Endothelial cell of umbilical vein (primary cell): ENCODE data around the gene SLC35E2B. TPM values are rescaled to one million over a fixed set of nuclear protein-coding genes. Genes with fewer than 3 reads are reported as not detected.
"Not testable (repeated sequence)": the region's sequence is repeated elsewhere in the genome, so short reads cannot be mapped to it uniquely, and the experiment has no call there.

Experiments
- BruUV-seq: library from RNA; stranded (reverse); fragments of 400-500 nt; replicated peaks from 2 replicates; lab custom pipeline; 2021; lab: Mats Ljungman, UMichigan
- CTCF ChIA-PET: fragments of 300-600, 350-600 bp; sonication (Branson Sonifier 250); formaldehyde crosslinking; loops from one replicate; lab custom pipeline; 2021; ENCODE audit warnings: antibody characterized with exemption, inconsistent platforms; lab: Charles Lee
- POLR2A ChIA-PET: fragments of 300-600, 350-600 bp; sonication (Branson Sonifier 250); formaldehyde crosslinking; loops from one replicate; lab custom pipeline; 2021; ENCODE audit warnings: antibody characterized with exemption, inconsistent platforms; lab: Charles Lee
- DNase-seq: peaks from one replicate; pipeline ENCODE4 v3.0.0-alpha.2; 2011; ENCODE audit warnings: low read depth, low spot score
- FAIRE-seq: peaks from 2 replicates; lab custom pipeline; 2011; peaks lifted over from hg19 to GRCh38; lab: Jason Lieb, UNC
- H2AFZ ChIP-seq: 2 replicates; pipeline ENCODE4 v1.6.0; 2012; ENCODE audit warnings: low read depth, low read length, control low read depth, inconsistent platforms
- H3K27ac ChIP-seq: 2 replicates; pipeline ENCODE4 v1.5.1; 2011; ENCODE audit warnings: low read depth, mild to moderate bottlenecking, control low read depth, low read length, moderate library complexity; ENCODE audit not compliant: insufficient read depth
- H3K27me3 ChIP-seq, 2 experiments: 2 replicates each; pipeline versions ENCODE4 v1.6.0 to v1.6.1; 2011; ENCODE audit warnings: low read length in 2 of 2, mixed read lengths in 1 of 2; ENCODE audit not compliant: control insufficient read depth in 2 of 2, insufficient read depth in 2 of 2
- H3K36me3 ChIP-seq, 2 experiments: 2 replicates in 1 of 2; 3 replicates in 1 of 2; pipeline ENCODE4 v1.5.1; 2011; ENCODE audit warnings: low read length in 2 of 2, mild to moderate bottlenecking in 1 of 2, moderate library complexity in 1 of 2; ENCODE audit not compliant: control insufficient read depth in 2 of 2, insufficient read depth in 2 of 2; ENCODE audit errors: extremely low read depth in 1 of 2
- H3K4me1 ChIP-seq: 3 replicates; pipeline ENCODE4 v1.5.1; 2011; ENCODE audit warnings: mild to moderate bottlenecking, low read length; ENCODE audit not compliant: control insufficient read depth, insufficient read depth; ENCODE audit errors: extremely low read depth
- H3K4me2 ChIP-seq: 2 replicates; pipeline ENCODE4 v1.6.1; 2011; ENCODE audit warnings: low read length, control low read depth, mixed read lengths; ENCODE audit not compliant: insufficient read depth
- H3K4me3 ChIP-seq, 3 experiments: fragments of 200-600 bp in 1 of 3; sonication (generic), shearing (Covaris generic) in 1 of 3; replicated peaks in 1 of 3; 2 replicates each; pipeline ENCODE4 v1.5.1; 2011 to 2016; ENCODE audit warnings: control low read depth in 3 of 3, low read length in 3 of 3, mild to moderate bottlenecking in 2 of 3, inconsistent platforms in 1 of 3, low read depth in 1 of 3, moderate library complexity in 1 of 3; ENCODE audit not compliant: insufficient read depth in 1 of 3
- H3K79me2 ChIP-seq: 2 replicates; pipeline ENCODE4 v1.6.0; 2012; ENCODE audit warnings: low read length, inconsistent platforms; ENCODE audit not compliant: control insufficient read depth, insufficient read depth
- H3K9ac ChIP-seq: replicated peaks from 2 replicates; pipeline ENCODE3; 2011; ENCODE audit warnings: low read length, control low read depth; ENCODE audit not compliant: insufficient read depth; ENCODE audit errors: extremely low read depth
- H3K9me1 ChIP-seq: replicated peaks from 3 replicates; pipeline ENCODE4 v1.6.0; 2011; ENCODE audit warnings: mild to moderate bottlenecking, low read length; ENCODE audit not compliant: control insufficient read depth, insufficient read depth; ENCODE audit errors: extremely low read depth
- H3K9me3 ChIP-seq: replicated peaks from 2 replicates; pipeline ENCODE4 v1.5.1; 2012; ENCODE audit warnings: low read length, inconsistent platforms; ENCODE audit not compliant: control insufficient read depth, insufficient read depth
- H4K20me1 ChIP-seq: replicated peaks from 2 replicates; pipeline ENCODE3; 2011; ENCODE audit warnings: mild to moderate bottlenecking, low read length; ENCODE audit not compliant: control insufficient read depth, insufficient read depth; ENCODE audit errors: extremely low read depth
- CTCF ChIP-seq, 2 donors: IDR thresholded peaks; 1 replicate in 1 of 2; 2 replicates in 1 of 2; pipeline ENCODE4 v1.5.1; 2011; ENCODE audit warnings: low read length in 2 of 2, mild to moderate bottlenecking in 2 of 2, moderate library complexity in 2 of 2, control low read depth in 1 of 2, inconsistent platforms in 1 of 2, low read depth in 1 of 2; ENCODE audit not compliant: insufficient read depth in 1 of 2; ENCODE audit errors: extremely low read depth in 1 of 2
- EZH2 ChIP-seq: IDR thresholded peaks from 2 replicates; pipeline ENCODE4 v1.6.1; 2012; ENCODE audit warnings: borderline replicate concordance, low read depth, mild to moderate bottlenecking, moderate library complexity, low read length, inconsistent platforms; ENCODE audit not compliant: severe bottlenecking
- FOS ChIP-seq: IDR thresholded peaks from 2 replicates; pipeline ENCODE4 v1.6.1; 2011; ENCODE audit warnings: mild to moderate bottlenecking, low read length, moderate library complexity, borderline replicate concordance; ENCODE audit not compliant: insufficient read depth
- GATA2 ChIP-seq: IDR thresholded peaks from 2 replicates; pipeline ENCODE4 v1.7.0; 2011; ENCODE audit warnings: low read depth, mild to moderate bottlenecking, moderate library complexity, mixed read lengths, low read length; ENCODE audit not compliant: insufficient read length, insufficient read depth
- JUN ChIP-seq: IDR thresholded peaks from 2 replicates; pipeline ENCODE4 v1.6.1; 2011; ENCODE audit warnings: borderline replicate concordance, low read depth; ENCODE audit not compliant: insufficient read length, insufficient read depth
- MAX ChIP-seq: IDR thresholded peaks from 2 replicates; pipeline ENCODE4 v1.6.1; 2011; ENCODE audit not compliant: insufficient read depth, insufficient read length
- MYC ChIP-seq: IDR thresholded peaks from one replicate; pipeline ENCODE4 v1.6.1; 2011; ENCODE audit warnings: mild to moderate bottlenecking, low read depth, low read length
- POLR2A ChIP-seq: IDR thresholded peaks from 2 replicates; pipeline ENCODE4 v1.6.1; 2012; ENCODE audit warnings: low read depth, mild to moderate bottlenecking, control low read depth, low read length
- POLR2AphosphoS5 ChIP-seq: IDR thresholded peaks from 2 replicates; pipeline ENCODE4 v1.6.1; 2012; ENCODE audit warnings: low read depth, mild to moderate bottlenecking, control low read depth, low read length, moderate library complexity; ENCODE audit not compliant: insufficient read depth
- dilution Hi-C: fragments of 300-500 bp; cut with MboI; formaldehyde crosslinking; loops from one replicate; pipeline ENCODE4 v1.15.0; 2019; ENCODE audit warnings: low sequenced_read_pairs; ENCODE audit not compliant: extremely low pct_ligation_motif_present
- intact Hi-C: fragments of 100-400 bp; cut with micrococcal nuclease; formaldehyde crosslinking; loops from one replicate; pipeline ENCODE4 v1.10.0; 2022
- polyA plus RNA-seq, 4 experiments: library from polyadenylated mRNA; depleted of rRNA in 3 of 4; stranded (reverse) in 3 of 4; unstranded in 1 of 4; fragments of >200 nt; gene quantifications; 2 replicates each; pipeline versions ENCODE4 v1.2.1 to v1.2.3, GENCODE V29; 2011 to 2012; ENCODE audit warnings: missing spikeins in 1 of 4
- total RNA-seq: library from RNA; stranded (reverse); gene quantifications from 2 replicates; pipeline ENCODE4 v1.2.3, GENCODE V29; 2021

SLC35E2B gene
- total and polyA plus RNA-seq, 2 donors (not counting 3 experiments of a cell fraction or from before 2014, with no cell fraction given) = 28.0 to 51.2 TPM

- Histone ChIP-seq H3K9ac (no peak overlapping the region), H3K4me3 (no peak overlapping the region), H3K4me1 (no peaks in the 10 kb centered on the region), H3K27me3 (no peaks in the 10 kb centered on the region), H4K20me1 (no peaks in the 10 kb centered on the region), H3K79me2 (no peaks in the 10 kb centered on the region), H3K9me3 (no peaks in the 10 kb centered on the region), H3K36me3 (peaks cover 0 to 20% of the 10 kb centered on the region in 2 experiments), H3K9me1 (no peaks in the 10 kb centered on the region), H2AFZ (no peak overlapping the region), H3K4me2 (no peak overlapping the region), H3K27ac (no peak overlapping the region)
- dilution Hi-C loops (no loop called here), intact Hi-C loops (no loop called here)
- CTCF ChIA-PET = no interaction called here
- no peak for FAIRE-seq
- TF ChIP-seq CTCF (IDR thresholded peaks at IDR 0.05; ENCODE audit: extremely low read depth in 1 of 2, insufficient read depth in 1 of 2, low read depth in 1 of 2, low read length in 2 of 2) (no peak), MYC (no peak), EZH2 (no peak), FOS (no peak), POLR2A (no peak), MAX (no peak), GATA2 (no peak), POLR2AphosphoS5 (no peak), JUN (no peak)
- BruUV-seq = no TSS peak
- POLR2A ChIA-PET = no interaction called here
- DNase-seq = no peak
Observed at GRCh38 chr1:1730870-1731269, 38.3 kb upstream of the SLC35E2B start.

GRCh38 chr1:1730230-1730629 is 37.6 kb upstream of the SLC35E2B start:
- H3K4me2 ChIP-seq, H3K27me3 ChIP-seq, H3K4me1 ChIP-seq, H3K9me1 ChIP-seq, BruUV-seq, CTCF ChIA-PET, H3K9me3 ChIP-seq, H2AFZ ChIP-seq, H3K27ac ChIP-seq, intact Hi-C loops, H3K79me2 ChIP-seq, H3K9ac ChIP-seq, H3K4me3 ChIP-seq, DNase-seq, dilution Hi-C loops, H4K20me1 ChIP-seq, FAIRE-seq, POLR2A ChIA-PET: not testable (repeated sequence)
- peaks cover 0 to 18% of the 10 kb centered on the region in 2 experiments for H3K36me3 ChIP-seq
